NCI-H1694 treated with DMSO at 0.1 percent for 48 hours (cell line): ENCODE measurements around the gene DEFB132.

Experiments used
- DNase-seq: peaks from one replicate; lab custom pipeline; 2025; lab: John Stamatoyannopoulos, UW

DEFB132 gene

GRCh38 chr20:263701-264100, 6.2 kb downstream of the DEFB132 start:
- no peak for DNase-seq

GRCh38 chr20:266596-267562, 9.4 kb downstream of the DEFB132 start:
- DNase-seq: peak; percentile 43

GRCh38 chr20:270517-270916, 13.0 kb downstream of the DEFB132 start:
- DNase-seq: no peak

GRCh38 chr20:271069-271468, 13.5 kb downstream of the DEFB132 start:
- no peak for DNase-seq

- DNase-seq: no peak
Measured at GRCh38 chr20:271528-271927, 14.0 kb downstream of the DEFB132 start.

DNA sequence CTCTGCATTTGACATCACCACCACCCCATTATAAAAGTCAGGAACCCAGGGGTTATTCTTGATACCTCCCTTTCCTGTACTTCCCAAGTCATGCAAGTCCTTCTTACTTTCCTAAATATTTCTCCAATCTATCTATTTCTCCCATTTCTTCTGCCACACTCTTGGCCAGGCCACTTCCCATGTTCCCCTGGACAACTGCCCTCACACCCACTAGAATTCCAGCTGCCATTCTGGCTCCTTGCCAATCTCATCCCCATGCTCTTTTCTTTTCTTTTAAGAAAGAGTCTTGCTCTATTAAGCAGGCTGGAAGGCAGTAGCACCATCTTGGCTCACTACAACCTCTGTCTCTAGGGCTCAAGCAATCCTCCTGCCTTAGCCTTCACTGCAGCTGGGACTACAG, 15.2 kb downstream of the DEFB132 start:
- DNase-seq: no peak

DNA sequence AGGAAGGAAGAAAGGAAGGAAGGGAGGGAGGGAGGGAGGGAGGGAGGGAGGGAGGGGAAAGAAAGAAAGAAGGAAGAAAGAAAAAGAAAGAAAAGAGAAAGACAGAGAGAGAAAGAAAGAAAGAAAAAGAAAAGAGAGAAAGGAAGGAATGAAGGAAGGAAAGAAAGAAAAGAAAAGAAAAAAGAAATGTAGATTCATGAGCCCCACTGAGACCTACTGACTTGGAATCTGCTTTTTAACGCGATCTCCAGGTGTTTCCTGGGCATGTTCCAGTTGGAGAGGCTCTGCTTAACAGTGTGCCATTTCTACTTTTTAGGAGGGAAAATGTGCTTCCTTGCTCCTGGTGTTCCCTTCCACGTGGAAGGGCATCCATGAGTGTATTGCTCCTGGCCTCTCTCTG, 16.4 kb downstream of the DEFB132 start:
- DNase-seq: no peak

GRCh38 chr20:275791-276190, 18.3 kb downstream of the DEFB132 start:
- DNase-seq: no peak

DNA sequence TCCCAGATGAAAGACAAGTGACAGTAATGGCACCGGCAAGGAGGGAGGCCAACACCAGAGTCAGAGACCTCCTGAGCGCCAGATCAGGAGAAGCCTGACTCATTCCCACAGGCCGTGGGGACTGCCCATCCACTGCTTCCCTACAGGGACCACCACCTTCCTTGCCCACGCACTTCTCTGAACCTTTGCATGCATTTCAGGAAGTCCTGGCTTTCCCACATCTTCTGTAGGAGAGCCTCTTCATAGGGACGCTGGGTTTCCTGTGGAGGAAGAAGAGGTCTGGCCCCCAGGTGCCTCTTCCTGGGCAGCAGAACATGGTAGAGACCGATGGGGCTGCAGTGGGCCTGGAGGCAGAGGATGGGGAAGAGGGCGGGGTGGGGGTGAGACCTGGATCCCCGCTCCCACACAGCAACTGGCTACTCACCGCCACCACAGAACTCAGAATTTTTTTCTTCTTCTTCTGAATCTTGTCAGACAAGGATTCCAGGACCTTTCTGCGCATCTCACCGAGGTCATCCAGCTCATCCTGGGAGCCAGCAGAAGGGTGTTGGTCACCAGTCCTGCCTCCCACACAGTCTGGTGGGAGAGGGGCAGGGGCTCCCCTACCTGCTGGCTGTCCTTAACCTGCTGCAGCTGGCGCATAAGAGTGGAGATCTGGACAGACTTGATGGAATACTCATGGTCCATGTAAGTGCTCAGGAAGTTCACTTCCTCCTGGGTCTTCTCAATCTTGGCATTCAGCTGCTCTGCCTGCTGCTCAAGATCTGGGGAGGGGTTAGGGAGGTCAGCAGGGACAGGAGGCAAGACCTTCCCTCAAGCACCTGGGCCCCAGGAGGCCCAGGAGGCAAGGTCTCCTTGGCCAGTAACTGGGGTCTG, 19.3 kb downstream of the DEFB132 start:
- DNase-seq: no peak

DNA sequence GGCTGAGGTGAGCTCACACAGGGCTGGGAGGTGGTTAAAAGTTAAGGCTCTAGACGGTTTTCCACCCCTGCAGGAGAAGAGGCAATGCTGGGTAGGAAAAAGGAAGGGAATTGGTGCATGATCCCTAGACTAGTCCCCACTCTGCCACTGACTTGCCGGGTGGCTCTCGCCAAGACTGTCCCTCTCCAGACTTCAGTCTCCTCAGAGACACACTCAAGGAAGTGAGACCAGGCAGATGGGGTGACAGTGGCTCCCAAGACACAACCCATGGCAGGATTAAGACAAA, 19.9 kb downstream of the DEFB132 start:
- DNase-seq: no peak

DNA sequence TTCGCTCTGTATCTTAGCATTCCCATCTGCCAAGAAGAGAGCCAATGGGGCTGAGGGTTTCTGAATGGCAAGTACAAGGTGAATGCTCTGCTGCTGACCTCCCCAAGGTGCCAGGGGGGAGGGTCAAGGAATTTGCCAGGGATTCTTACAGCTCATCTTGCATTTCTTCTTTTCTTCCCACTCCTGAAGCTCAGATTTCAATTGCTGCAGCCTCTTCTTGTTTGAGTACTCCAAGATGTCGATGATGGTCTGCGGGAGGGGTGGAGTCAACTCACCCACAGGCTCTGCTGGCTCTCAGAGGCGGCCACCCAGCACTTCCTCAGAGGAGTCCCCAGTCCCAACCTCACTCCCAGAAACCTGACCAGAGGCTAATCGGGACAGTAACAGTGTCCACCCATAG, 20.7 kb downstream of the DEFB132 start:
- DNase-seq: no peak

DNA sequence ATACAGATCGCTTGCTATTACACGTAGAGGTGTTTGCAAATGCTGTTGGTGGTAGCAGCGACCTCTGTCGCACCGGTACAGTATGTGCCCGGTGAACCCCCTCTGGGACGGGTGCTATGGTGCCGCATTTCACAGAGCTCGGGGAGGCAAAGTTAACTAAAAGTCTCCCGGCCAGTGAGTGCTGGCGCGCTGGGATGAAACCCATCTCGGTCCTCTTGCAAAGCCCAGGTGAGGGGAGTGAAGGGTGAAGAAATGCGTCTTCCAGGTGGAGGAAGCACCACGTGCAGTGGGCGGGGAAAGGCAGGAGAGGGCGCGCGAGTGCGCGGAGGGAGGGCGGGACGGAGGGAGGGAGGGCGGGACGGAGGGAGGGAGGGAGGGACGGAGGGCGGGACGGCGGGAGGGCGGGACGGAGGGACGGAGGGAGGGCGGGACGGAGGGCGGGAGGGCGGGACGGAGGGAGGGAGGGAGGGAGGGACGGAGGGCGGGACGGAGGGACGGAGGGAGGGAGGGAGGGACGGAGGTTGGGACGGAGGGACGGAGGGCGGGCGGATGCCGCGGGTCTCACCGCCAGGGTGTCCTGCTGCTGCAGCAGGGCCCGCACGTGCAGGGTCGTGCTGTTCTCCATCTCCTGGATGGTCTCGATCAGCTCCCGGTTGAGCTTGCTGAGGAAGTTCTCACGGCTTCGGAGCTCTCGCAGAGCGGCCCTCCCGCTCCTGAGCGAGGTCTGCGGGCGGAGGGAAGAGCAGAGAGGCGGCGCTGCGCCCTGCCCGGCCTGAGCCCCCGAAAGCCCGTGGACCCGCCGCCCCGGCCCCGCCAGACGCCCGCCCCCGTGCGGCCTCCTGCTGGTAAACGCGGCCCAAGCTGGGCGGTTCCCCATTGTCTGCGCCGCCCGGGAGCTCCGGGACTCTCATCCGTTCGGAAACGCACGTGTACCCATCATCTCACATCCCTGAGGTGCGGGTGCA, 21.4 kb downstream of the DEFB132 start:
- no peak for DNase-seq

- DNase-seq: no peak
Measured at GRCh38 chr20:284172-284571, 26.6 kb downstream of the DEFB132 start.

DNA sequence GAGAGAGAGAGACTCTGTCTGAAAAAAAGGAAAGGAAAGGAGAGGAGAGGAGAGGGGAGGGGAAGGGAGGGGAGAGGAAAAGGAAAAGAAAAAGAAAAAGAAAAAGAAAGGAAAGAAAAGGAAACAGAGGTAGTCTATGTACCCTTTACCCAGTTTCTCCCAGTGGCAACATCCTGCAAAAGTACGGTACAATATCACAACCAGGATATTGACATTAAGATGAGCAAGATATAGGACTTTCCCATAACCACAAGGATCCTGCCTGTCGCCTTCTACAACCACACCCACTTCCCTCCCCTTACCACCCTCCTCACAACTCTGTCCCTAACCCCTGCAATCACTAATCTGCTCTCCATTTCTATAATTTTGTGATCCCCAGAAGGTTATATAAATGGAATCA, 29.0 kb downstream of the DEFB132 start:
- no peak for DNase-seq

- DNase-seq: no peak
Measured at GRCh38 chr20:288956-289692, 31.6 kb downstream of the DEFB132 start.

DNA sequence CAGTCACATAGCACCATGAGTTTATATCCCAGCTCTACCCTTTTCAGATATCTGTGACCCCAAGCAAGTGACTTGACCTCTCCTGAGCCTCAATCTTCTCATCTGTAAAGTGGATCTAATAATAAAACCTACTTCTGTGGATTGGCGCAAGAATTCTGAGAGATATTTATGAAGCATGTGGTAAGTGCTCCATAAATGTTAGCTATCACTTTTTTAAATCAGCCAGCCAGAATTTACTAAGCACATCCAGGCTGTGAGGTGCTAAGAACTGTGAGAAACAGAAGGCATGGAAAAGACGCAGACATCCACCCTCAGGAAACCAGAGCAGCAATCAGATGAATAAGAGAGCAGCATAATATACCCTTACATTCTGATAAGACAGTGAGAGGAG, 32.2 kb downstream of the DEFB132 start:
- no peak for DNase-seq

DNA sequence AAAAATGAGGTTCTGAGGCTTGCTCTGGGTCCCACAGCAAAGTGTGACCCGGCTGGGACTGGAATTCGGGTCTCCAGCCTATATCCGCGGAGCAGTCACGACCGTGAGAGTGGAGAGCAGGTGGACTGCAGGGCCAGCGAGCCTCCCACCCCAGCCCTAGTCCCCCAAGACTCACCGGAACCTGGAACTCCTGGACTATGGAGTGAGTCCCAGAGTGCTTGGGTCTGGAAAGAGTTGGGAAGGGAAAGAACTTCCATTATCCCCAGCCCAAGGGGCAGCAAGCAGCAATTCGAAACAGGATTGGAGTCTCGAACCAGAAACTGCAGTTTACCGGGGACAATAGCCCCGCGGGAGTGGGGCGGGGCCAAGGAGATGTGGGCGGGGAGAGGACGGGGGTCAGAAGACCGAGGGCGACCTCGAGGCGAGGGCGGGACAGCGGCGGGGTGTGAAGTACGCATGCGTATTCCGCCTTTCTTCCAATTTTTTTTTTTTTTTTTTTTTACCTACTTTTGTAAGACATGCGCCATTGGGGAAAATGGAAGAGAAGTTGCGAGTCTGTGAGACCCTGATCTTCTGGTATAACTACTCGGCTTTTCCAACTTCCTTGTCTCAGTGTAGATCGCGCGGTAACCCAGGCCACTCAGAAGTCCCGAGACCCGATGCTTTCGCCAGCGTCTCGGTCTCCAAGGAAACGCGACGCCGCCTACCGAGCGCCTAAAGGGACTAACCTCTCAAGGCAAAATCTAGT, 32.7 kb downstream of the DEFB132 start, which contains the start of gene C20orf96:
C20orf96 (minus strand) TSS at position 667 of the 748 bp plus-strand sequence; CDS start at position 527, 140 bp downstream.
- DNase-seq: peak; percentile 76

GRCh38 chr20:294602-295001, 37.1 kb downstream of the DEFB132 start:
- DNase-seq: no peak

DNA sequence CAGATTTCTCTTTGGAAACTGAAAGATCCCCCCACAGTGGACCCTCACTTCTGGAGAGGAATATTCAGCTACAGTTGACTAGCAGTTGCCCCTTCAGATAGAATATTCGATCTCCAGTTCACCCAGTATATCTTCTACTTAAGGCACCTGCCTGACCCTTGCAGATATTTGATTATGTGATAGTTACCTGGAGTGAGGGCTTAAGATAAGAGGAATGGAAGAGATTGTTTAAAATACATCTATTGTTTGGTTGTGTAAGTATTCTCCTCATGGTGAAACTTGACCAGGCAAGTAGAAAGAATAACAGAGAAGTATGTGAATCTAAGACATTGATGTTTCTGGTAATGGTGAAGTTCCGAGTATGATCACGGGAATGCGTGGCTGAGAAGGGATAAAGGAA, 38.3 kb downstream of the DEFB132 start:
- no peak for DNase-seq
